Type B pancreatic cell (in vitro differentiated cells): ENCODE results near the gene DSC2. TPM values are rescaled to one million over a fixed set of nuclear protein-coding genes. Genes with fewer than 3 reads are reported as not detected.

Experiments used
- DNase-seq: peaks from one replicate; pipeline ENCODE4 v3.0.0; 2021; ENCODE audit warnings: mixed read lengths; ENCODE audit not compliant: unreplicated experiment; ENCODE audit errors: extremely low spot score
- H3K27ac Mint-ChIP-seq: 2 replicates; pipeline ENCODE4 v1.8.0; 2021; ENCODE audit warnings: mild to moderate bottlenecking, mixed read lengths
- H3K27me3 Mint-ChIP-seq: 2 replicates; pipeline ENCODE4 v1.8.0; 2021; ENCODE audit warnings: mixed read lengths
- H3K36me3 Mint-ChIP-seq: 2 replicates; pipeline ENCODE4 v1.8.0; 2021; ENCODE audit warnings: mixed read lengths
- H3K4me1 Mint-ChIP-seq: one replicate; pipeline ENCODE4 v1.8.0; 2021; ENCODE audit warnings: mixed read lengths; ENCODE audit not compliant: unreplicated experiment
- H3K4me3 Mint-ChIP-seq: 2 replicates; pipeline ENCODE4 v1.8.0; 2021; ENCODE audit warnings: mild to moderate bottlenecking, mixed read lengths
- H3K9me3 Mint-ChIP-seq: 2 replicates; pipeline ENCODE4 v1.8.0; 2021; ENCODE audit warnings: mixed read lengths
- total RNA-seq: library from RNA; stranded (reverse); gene quantifications from 2 replicates; pipeline ENCODE4 v1.2.1, GENCODE V29; 2021; ENCODE audit warnings: low replicate concordance
- TF ChIP-seq, protein P1 (sequence below): fragments of 200-600 bp; sonication (generic); conservative IDR thresholded peaks from 2 replicates; pipeline ENCODE4 v1.5.0; 2021; ENCODE audit warnings: antibody characterized with exemption, mild to moderate bottlenecking

The DSC2 gene
- total RNA-seq, 1 donor from 2014 or later = 85.4 TPM

DNA sequence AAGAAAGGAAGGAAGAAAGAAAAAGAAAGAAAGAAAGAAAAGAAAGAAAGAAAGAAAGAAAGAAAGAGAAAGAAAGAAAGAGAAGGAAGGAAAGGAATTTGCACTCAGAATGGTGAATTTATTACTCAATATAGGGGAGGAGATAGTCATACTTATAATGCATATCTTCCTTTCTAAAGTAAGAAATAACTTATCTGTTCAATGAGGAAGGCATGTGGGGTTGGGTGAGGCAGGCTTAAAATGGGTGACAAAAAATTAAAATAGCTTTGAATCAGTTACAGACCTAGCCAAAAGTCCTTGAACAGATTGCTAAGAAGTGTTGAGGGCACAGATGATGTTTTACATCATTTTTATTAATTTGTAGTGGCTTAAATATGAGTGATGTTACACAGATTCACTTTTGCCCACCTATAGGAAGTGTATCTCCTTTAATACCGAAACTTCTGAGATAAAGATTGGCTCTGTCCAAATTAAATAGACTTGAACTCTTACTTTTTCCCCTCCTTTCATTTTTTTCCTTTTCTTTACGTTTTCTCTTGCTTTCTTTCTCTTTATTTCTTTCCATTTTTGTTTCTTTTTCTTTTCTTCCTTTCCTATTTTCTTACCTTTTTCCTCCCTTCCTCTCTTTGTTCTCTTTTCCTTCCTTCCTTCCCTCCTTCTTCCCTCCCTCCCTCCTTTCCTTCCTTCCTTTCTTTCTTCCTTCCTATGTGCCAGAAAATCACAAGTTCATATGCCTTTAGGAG lies 14.8 kb upstream of the DSC2 start:
- Mint-ChIP-seq H3K27ac (no peak overlapping the region), H3K36me3 (no peaks in the 10 kb centered on the region), H3K4me1 (no peaks in the 10 kb centered on the region), H3K9me3 (no peaks in the 10 kb centered on the region), H3K4me3 (no peak overlapping the region), H3K27me3 (no peaks in the 10 kb centered on the region)
- TF ChIP-seq, protein P1, sequence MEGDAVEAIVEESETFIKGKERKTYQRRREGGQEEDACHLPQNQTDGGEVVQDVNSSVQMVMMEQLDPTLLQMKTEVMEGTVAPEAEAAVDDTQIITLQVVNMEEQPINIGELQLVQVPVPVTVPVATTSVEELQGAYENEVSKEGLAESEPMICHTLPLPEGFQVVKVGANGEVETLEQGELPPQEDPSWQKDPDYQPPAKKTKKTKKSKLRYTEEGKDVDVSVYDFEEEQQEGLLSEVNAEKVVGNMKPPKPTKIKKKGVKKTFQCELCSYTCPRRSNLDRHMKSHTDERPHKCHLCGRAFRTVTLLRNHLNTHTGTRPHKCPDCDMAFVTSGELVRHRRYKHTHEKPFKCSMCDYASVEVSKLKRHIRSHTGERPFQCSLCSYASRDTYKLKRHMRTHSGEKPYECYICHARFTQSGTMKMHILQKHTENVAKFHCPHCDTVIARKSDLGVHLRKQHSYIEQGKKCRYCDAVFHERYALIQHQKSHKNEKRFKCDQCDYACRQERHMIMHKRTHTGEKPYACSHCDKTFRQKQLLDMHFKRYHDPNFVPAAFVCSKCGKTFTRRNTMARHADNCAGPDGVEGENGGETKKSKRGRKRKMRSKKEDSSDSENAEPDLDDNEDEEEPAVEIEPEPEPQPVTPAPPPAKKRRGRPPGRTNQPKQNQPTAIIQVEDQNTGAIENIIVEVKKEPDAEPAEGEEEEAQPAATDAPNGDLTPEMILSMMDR = no peak
- DNase-seq = no peak

DNA sequence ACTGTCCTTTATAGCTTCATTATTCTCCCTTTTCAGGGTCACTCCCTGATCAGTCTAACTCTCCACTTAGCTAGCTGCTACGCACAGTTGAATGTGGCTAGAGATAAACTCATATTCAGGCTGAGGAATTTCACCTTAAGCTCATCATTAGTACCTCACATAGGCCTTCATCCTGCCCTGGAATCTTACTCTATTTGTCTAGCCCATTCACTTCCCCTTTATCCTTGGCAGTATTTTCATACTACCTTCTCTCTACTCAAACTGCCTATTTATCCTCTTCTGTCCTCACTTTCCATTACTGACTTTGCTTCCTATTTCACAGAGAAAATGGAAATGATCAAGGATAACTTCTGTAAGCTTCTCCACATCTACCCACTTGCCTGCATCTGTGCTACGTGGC lies 10.6 kb upstream of the DSC2 start:
- Mint-ChIP-seq H3K4me3 (no peak overlapping the region), H3K4me1 (no peaks in the 10 kb centered on the region), H3K27me3 (no peaks in the 10 kb centered on the region), H3K9me3 (no peaks in the 10 kb centered on the region), H3K36me3 (no peaks in the 10 kb centered on the region), H3K27ac (no peak overlapping the region)
- TF ChIP-seq, protein P1 = no peak
- no peak for DNase-seq

DNA sequence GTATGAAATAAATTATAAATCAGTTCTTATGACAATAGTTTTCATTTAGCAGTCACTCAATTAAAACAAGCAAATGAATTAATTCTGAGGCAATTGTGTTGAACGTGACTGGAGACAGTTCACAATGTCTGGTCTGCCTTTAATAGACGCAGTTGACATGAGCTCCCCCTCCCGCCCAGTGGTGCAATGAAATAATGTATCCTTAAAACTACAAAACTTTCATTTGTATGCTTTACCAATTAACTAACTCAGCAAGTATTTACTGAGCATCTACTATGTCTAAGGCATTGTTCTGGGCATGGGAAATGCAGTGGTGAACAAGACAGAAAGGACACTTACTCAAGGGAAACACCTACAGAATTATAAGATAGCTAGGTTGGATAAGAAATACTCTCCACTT lies 3.5 kb upstream of the DSC2 start:
- no peak for DNase-seq
- Mint-ChIP-seq H3K9me3 (no peaks in the 10 kb centered on the region), H3K4me1 (no peaks in the 10 kb centered on the region), H3K27ac (no peak overlapping the region), H3K27me3 (no peaks in the 10 kb centered on the region), H3K36me3 (no peaks in the 10 kb centered on the region), H3K4me3 (no peak overlapping the region)
- TF ChIP-seq, protein P1 = no peak

DNA sequence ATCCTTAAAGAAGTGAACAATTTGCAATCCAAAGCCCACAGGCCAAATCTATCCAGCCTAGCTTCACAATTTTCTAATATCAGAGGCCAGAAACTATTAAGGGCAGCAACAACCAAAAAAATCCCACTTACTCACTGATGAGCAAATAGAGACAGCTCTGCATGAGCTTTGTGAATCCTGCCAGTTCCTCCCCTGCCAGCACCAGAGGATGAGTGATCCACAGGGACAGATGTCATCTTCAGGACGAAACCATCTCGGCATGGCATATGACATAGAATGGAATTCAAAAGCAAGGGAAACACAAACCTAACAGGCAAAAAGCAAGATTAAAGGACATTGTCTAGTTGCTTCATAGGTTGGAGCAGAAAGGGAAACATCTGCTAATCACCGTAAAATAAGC lies 2.2 kb upstream of the DSC2 start:
- Mint-ChIP-seq H3K4me3 (no peak overlapping the region), H3K36me3 (peaks cover 2% of the 10 kb centered on the region), H3K9me3 (no peaks in the 10 kb centered on the region)

DNA sequence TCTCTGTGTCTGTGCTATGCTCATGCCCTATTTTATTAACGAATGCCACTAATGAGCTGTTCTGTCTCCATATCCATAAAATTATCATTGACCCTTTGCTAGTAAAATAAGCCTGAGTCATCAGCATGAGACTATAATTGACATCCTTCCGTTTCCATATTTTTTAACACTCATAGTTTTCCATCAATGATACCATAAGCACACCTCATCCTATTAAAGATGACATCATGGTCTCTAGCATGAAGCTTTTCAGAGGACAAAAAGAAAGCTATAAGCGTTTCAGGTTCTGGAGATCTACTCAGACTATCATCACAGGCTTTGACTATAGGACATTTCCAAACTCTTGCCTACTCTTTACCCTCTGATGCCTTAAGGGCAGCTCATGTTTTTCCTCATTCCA lies 1.2 kb upstream of the DSC2 start:
- no peak for DNase-seq

More for the DNA sequence above, 2.2 kb upstream of the DSC2 start:
- Mint-ChIP-seq H3K27me3 (no peaks in the 10 kb centered on the region), H3K4me1 (no peaks in the 10 kb centered on the region), H3K27ac (peak overlapping the region; percentile 93)
- TF ChIP-seq, protein P1 = no peak
- DNase-seq = no peak

More for the DNA sequence above, 1.2 kb upstream of the DSC2 start:
- TF ChIP-seq, protein P1 = no peak
- Mint-ChIP-seq H3K9me3 (no peaks in the 10 kb centered on the region), H3K27me3 (no peaks in the 10 kb centered on the region), H3K4me1 (peaks cover 4% of the 10 kb centered on the region), H3K36me3 (peaks cover 10% of the 10 kb centered on the region), H3K27ac (peak overlapping the region; percentile 93), H3K4me3 (peak overlapping the region; percentile 73)
